Esophagus muscularis mucosa (tissue), 3 donors: ENCODE results near the gene GALNT13.

Experiments used
- POLR2AphosphoS5 ChIP-seq, 2 donors: sonication (generic); formaldehyde crosslinking; IDR thresholded peaks; one replicate each; pipeline ENCODE4 v1.6.1; 2017; ENCODE audit warnings: antibody characterized with exemption in 2 of 2
- TF ChIP-seq, protein P1 (sequence below), 3 experiments: fragments of 200-600 bp in 2 of 3; fragments of 450-650 bp in 1 of 3; sonication (generic) in 2 of 3; IDR thresholded peaks; one replicate each; pipeline ENCODE4 v1.5.1; 2017 to 2019; ENCODE audit warnings: antibody characterized with exemption in 3 of 3, mild to moderate bottlenecking in 2 of 3, moderate library complexity in 1 of 3

DNA sequence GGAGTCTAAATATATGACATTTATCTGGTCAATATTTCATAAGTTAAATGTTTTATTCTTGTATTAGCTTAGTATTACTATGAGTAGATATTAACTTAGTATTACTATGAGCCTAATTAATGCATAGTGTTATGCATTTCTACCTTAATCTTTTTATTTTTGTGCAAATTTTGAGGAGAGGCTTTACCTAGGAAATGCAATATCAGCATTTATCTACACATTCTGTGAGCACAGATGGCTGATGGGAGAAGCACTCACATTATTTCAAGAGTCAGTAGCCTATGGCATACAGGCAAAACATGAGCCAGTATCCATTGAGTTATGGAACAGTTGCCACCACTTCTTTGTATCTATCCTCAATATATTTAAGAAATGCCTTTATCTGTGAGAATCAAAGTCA, 422.1 kb downstream of the GALNT13 start:
- TF ChIP-seq, protein P1, sequence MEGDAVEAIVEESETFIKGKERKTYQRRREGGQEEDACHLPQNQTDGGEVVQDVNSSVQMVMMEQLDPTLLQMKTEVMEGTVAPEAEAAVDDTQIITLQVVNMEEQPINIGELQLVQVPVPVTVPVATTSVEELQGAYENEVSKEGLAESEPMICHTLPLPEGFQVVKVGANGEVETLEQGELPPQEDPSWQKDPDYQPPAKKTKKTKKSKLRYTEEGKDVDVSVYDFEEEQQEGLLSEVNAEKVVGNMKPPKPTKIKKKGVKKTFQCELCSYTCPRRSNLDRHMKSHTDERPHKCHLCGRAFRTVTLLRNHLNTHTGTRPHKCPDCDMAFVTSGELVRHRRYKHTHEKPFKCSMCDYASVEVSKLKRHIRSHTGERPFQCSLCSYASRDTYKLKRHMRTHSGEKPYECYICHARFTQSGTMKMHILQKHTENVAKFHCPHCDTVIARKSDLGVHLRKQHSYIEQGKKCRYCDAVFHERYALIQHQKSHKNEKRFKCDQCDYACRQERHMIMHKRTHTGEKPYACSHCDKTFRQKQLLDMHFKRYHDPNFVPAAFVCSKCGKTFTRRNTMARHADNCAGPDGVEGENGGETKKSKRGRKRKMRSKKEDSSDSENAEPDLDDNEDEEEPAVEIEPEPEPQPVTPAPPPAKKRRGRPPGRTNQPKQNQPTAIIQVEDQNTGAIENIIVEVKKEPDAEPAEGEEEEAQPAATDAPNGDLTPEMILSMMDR (IDR thresholded peaks at IDR 0.05) = no peak
- no peak for TF ChIP-seq POLR2AphosphoS5 (IDR thresholded peaks at IDR 0.05)
